Measurements from ENCODE around the gene MKNK1.

The MKNK1 gene

GRCh38 chr1:46642115-46642680, 38.1 kb upstream of the MKNK1 start:
- Histone ChIP-seq H3K27me3 (ENCODE audit: control insufficient read depth, low read length) (no peaks in the 10 kb centered on the region), H3K9me2 (replicated peaks; ENCODE audit: control insufficient read depth, low read length) (no peaks in the 10 kb centered on the region), H3K79me2 (ENCODE audit: control insufficient read depth, low read length) (no peaks in the 10 kb centered on the region), H3F3A (ENCODE audit: control insufficient read depth, insufficient read depth) (no peaks in the 10 kb centered on the region), H3K4me2 (ENCODE audit: low read length) (no peak overlapping the region), H3K4me3 (ENCODE audit: low read length) (no peak overlapping the region), H3K4me1 (ENCODE audit: control insufficient read depth, low read length) (no peaks in the 10 kb centered on the region), H3K36me3 (ENCODE audit: control insufficient read depth, low read length) (peaks cover 2% of the 10 kb centered on the region; the same call in 1 of the 2 replicates), H4K20me1 (ENCODE audit: control insufficient read depth, insufficient read depth, low read depth, low read length) (no peaks in the 10 kb centered on the region), H3K9me3 (ENCODE audit: control insufficient read depth, insufficient read depth, low read length) (no peaks in the 10 kb centered on the region), H3K27ac (ENCODE audit: low read depth, low read length) (no peak overlapping the region)
- no peak for TF ChIP-seq EZH2phosphoT487 (IDR thresholded peaks at IDR 0.05; ENCODE audit: borderline replicate concordance, low read length)
- TF ChIP-seq, protein P1, sequence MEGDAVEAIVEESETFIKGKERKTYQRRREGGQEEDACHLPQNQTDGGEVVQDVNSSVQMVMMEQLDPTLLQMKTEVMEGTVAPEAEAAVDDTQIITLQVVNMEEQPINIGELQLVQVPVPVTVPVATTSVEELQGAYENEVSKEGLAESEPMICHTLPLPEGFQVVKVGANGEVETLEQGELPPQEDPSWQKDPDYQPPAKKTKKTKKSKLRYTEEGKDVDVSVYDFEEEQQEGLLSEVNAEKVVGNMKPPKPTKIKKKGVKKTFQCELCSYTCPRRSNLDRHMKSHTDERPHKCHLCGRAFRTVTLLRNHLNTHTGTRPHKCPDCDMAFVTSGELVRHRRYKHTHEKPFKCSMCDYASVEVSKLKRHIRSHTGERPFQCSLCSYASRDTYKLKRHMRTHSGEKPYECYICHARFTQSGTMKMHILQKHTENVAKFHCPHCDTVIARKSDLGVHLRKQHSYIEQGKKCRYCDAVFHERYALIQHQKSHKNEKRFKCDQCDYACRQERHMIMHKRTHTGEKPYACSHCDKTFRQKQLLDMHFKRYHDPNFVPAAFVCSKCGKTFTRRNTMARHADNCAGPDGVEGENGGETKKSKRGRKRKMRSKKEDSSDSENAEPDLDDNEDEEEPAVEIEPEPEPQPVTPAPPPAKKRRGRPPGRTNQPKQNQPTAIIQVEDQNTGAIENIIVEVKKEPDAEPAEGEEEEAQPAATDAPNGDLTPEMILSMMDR (IDR thresholded peaks at IDR 0.05; ENCODE audit: low read depth, low read length, poor library complexity, severe bottlenecking) = no peak

- no peaks in the 10 kb centered on the region for H3K4me1 ChIP-seq (ENCODE audit: control insufficient read depth, low read length)
- no peak overlapping the region for H3K27ac ChIP-seq (ENCODE audit: low read depth, low read length)
- no peak overlapping the region for H3K4me2 ChIP-seq (ENCODE audit: low read length)
- H3F3A ChIP-seq (ENCODE audit: control insufficient read depth, insufficient read depth) = no peaks in the 10 kb centered on the region
- H4K20me1 ChIP-seq (ENCODE audit: control insufficient read depth, insufficient read depth, low read depth, low read length) = no peaks in the 10 kb centered on the region
- no peak overlapping the region for H3K4me3 ChIP-seq (ENCODE audit: low read length)
- peaks cover 19% of the 10 kb centered on the region for H3K36me3 ChIP-seq (ENCODE audit: control insufficient read depth, low read length)
- TF ChIP-seq, protein P1 (IDR thresholded peaks at IDR 0.05; ENCODE audit: low read depth, low read length, poor library complexity, severe bottlenecking) = no peak
- no peak for TF ChIP-seq EZH2phosphoT487 (IDR thresholded peaks at IDR 0.05; ENCODE audit: borderline replicate concordance, low read length)
- H3K27me3 ChIP-seq (ENCODE audit: control insufficient read depth, low read length) = no peaks in the 10 kb centered on the region
- no peaks in the 10 kb centered on the region for H3K9me3 ChIP-seq (ENCODE audit: control insufficient read depth, insufficient read depth, low read length)
- no peaks in the 10 kb centered on the region for H3K79me2 ChIP-seq (ENCODE audit: control insufficient read depth, low read length)
- H3K9me2 ChIP-seq (replicated peaks; ENCODE audit: control insufficient read depth, low read length) = no peaks in the 10 kb centered on the region
Observed at GRCh38 chr1:46639547-46639946, 35.5 kb upstream of the MKNK1 start.

GRCh38 chr1:46638921-46639320, 34.9 kb upstream of the MKNK1 start:
- no peak overlapping the region for H3K4me3 ChIP-seq (ENCODE audit: low read length)
- H3K27ac ChIP-seq (ENCODE audit: low read depth, low read length) = no peak overlapping the region
- H3K4me2 ChIP-seq (ENCODE audit: low read length) = no peak overlapping the region
- no peaks in the 10 kb centered on the region for H3K9me2 ChIP-seq (replicated peaks; ENCODE audit: control insufficient read depth, low read length)
- H3K4me1 ChIP-seq (ENCODE audit: control insufficient read depth, low read length) = no peaks in the 10 kb centered on the region
- peaks cover 20% of the 10 kb centered on the region for H3K36me3 ChIP-seq (ENCODE audit: control insufficient read depth, low read length)
- H3K9me3 ChIP-seq (ENCODE audit: control insufficient read depth, insufficient read depth, low read length) = no peaks in the 10 kb centered on the region
- TF ChIP-seq, protein P1 (IDR thresholded peaks at IDR 0.05; ENCODE audit: low read depth, low read length, poor library complexity, severe bottlenecking) = no peak
- TF ChIP-seq EZH2phosphoT487 (IDR thresholded peaks at IDR 0.05; ENCODE audit: borderline replicate concordance, low read length) = no peak
- H3F3A ChIP-seq (ENCODE audit: control insufficient read depth, insufficient read depth) = no peaks in the 10 kb centered on the region
- no peaks in the 10 kb centered on the region for H3K79me2 ChIP-seq (ENCODE audit: control insufficient read depth, low read length)
- H4K20me1 ChIP-seq (ENCODE audit: control insufficient read depth, insufficient read depth, low read depth, low read length) = no peaks in the 10 kb centered on the region
- no peaks in the 10 kb centered on the region for H3K27me3 ChIP-seq (ENCODE audit: control insufficient read depth, low read length)

Measured in DOHH2 (cell line).